Measurements from ENCODE around the gene SLC35A2.

The SLC35A2 gene

DNA sequence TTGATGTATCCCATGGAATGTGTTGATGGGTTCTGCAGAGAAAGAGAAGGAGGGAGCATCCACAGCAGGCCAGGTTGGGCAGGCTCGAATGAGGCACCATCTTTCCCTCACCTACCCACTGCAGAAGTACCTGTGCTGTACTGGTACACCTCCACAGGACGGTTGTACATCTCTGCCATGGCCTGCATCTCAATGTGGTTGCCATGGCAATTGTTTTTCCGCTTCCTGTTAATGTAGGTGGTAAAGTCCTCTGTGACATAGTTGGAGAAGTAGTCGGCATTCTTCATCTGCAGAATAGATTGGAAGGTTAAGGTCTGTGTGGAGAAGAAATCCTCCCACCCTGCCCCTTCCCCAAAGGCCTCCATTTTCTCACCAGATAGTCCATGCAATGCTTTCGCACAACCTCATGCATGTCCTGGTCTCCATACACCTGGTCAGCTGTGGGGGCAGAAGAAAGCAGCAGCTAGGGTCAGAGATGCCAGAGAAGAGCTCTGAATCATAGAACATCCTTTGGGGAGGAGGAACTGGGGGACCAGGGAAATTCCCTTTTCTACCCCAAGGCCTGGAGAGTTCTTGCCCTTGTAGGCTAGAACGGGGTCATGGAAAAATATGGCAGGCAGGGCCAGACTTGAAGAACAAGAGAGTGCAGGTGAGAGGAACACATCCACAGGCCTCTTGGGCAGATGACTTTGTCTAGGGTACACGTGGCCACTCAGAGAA is 23.3 kb upstream of the SLC35A2 start:
- no peak for DNase-seq (ENCODE audit: low spot score)
- Histone ChIP-seq H4K91ac (ENCODE audit: low read depth, low read length, poor library complexity) (no peak overlapping the region), H2BK120ac (ENCODE audit: low read depth, low read length) (no peak overlapping the region), H2AK5ac (ENCODE audit: low read depth, low read length) (no peak overlapping the region), H3K79me1 (ENCODE audit: low read depth, low read length) (no peaks in the 10 kb centered on the region), H3K9ac (ENCODE audit: low read depth, low read length, poor library complexity) (no peak overlapping the region), H3K4me3 (ENCODE audit: low read length in 2 of 2) (no peak overlapping the region), H2AFZ (ENCODE audit: low read length) (no peak overlapping the region), H3K27ac (replicated peaks; ENCODE audit: low read length) (no peak overlapping the region), H3K4me2 (ENCODE audit: insufficient read depth, low read length, poor library complexity, severe bottlenecking) (no peak overlapping the region), H2BK5ac (ENCODE audit: low read length) (no peak overlapping the region), H2BK15ac (ENCODE audit: low read length) (no peak overlapping the region), H2BK12ac (ENCODE audit: low read length) (no peak overlapping the region), H3K14ac (ENCODE audit: low read length) (no peak overlapping the region), H3K18ac (ENCODE audit: low read length) (no peak overlapping the region), H3K27me3 (ENCODE audit: control insufficient read depth in 3 of 3, insufficient read depth in 3 of 3, low read depth in 1 of 3, low read length in 3 of 3) (no peaks in the 10 kb centered on the region), H4K8ac (ENCODE audit: low read depth, low read length) (no peak overlapping the region), H3K4ac (ENCODE audit: low read length) (no peak overlapping the region), H3K9me3 (replicated peaks in 1 of 2; ENCODE audit: control insufficient read depth in 2 of 2, insufficient read depth in 1 of 2, low read depth in 1 of 2, low read length in 2 of 2) (no peaks in the 10 kb centered on the region), H3K36me3 (replicated peaks in 1 of 2; ENCODE audit: control insufficient read depth in 2 of 2, insufficient read depth in 2 of 2, low read length in 2 of 2) (peaks cover 13 to 52% of the 10 kb centered on the region in 2 donors), H3K23ac (ENCODE audit: low read depth, low read length, poor library complexity) (no peak overlapping the region), H3K4me1 (ENCODE audit: control insufficient read depth in 2 of 2, insufficient read depth in 1 of 2, low read depth in 1 of 2, low read length in 2 of 2) (peaks cover 0 to 3% of the 10 kb centered on the region in 2 donors)
- WGBS, 2 donors (ENCODE audit: extremely low coverage in 2 of 2, insufficient read length in 2 of 2, insufficient replicate concordance in 1 of 2): no CpG with 5 or more reads among the region's 7 CpGs

DNA sequence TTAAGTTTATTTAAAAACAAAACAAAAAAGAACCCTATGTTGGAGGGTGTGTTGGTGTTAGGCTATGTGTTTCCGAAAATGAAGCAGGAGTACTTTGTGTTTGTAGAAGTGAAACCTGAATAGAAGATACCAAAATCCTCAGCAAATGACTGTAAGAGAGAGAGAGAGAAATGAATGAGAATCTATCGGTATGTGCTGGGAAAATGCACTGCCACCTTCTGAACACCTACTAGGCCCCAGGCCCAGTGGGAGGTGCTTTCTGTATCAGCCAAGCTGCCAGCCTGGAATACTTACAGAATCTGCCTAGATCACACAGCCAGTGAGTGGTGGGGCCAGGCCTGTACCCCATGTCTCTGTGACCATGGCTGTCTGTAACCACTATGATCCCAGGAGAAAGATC is 22.3 kb upstream of the SLC35A2 start:
- Histone ChIP-seq H4K91ac (ENCODE audit: low read depth, low read length, poor library complexity) (no peak overlapping the region), H2BK120ac (ENCODE audit: low read depth, low read length) (no peak overlapping the region), H4K8ac (ENCODE audit: low read depth, low read length) (no peak overlapping the region), H3K4me1 (ENCODE audit: control insufficient read depth in 2 of 2, insufficient read depth in 1 of 2, low read depth in 1 of 2, low read length in 2 of 2) (peaks cover 0 to 3% of the 10 kb centered on the region in 2 donors), H2BK15ac (ENCODE audit: low read length) (no peak overlapping the region), H3K9ac (ENCODE audit: low read depth, low read length, poor library complexity) (no peak overlapping the region), H3K14ac (ENCODE audit: low read length) (no peak overlapping the region), H2BK12ac (ENCODE audit: low read length) (no peak overlapping the region), H3K36me3 (replicated peaks in 1 of 2; ENCODE audit: control insufficient read depth in 2 of 2, insufficient read depth in 2 of 2, low read length in 2 of 2) (peaks cover 13 to 44% of the 10 kb centered on the region in 2 donors), H3K79me1 (ENCODE audit: low read depth, low read length) (no peaks in the 10 kb centered on the region), H2AK5ac (ENCODE audit: low read depth, low read length) (no peak overlapping the region), H2AFZ (ENCODE audit: low read length) (no peak overlapping the region), H3K27me3 (ENCODE audit: control insufficient read depth in 3 of 3, insufficient read depth in 3 of 3, low read depth in 1 of 3, low read length in 3 of 3) (no peaks in the 10 kb centered on the region), H3K4me2 (ENCODE audit: insufficient read depth, low read length, poor library complexity, severe bottlenecking) (no peak overlapping the region), H2BK5ac (ENCODE audit: low read length) (no peak overlapping the region), H3K23ac (ENCODE audit: low read depth, low read length, poor library complexity) (no peak overlapping the region), H3K18ac (ENCODE audit: low read length) (no peak overlapping the region), H3K4ac (ENCODE audit: low read length) (no peak overlapping the region), H3K9me3 (replicated peaks in 1 of 2; ENCODE audit: control insufficient read depth in 2 of 2, insufficient read depth in 1 of 2, low read depth in 1 of 2, low read length in 2 of 2) (no peaks in the 10 kb centered on the region), H3K4me3 (ENCODE audit: low read length in 2 of 2) (no peak overlapping the region), H3K27ac (replicated peaks; ENCODE audit: low read length) (no peak overlapping the region)
- no peak for DNase-seq (ENCODE audit: low spot score)
- WGBS, 2 donors (ENCODE audit: extremely low coverage in 2 of 2, insufficient read length in 2 of 2, insufficient replicate concordance in 1 of 2): no CpG with 5 or more reads among the region's 2 CpGs

DNA sequence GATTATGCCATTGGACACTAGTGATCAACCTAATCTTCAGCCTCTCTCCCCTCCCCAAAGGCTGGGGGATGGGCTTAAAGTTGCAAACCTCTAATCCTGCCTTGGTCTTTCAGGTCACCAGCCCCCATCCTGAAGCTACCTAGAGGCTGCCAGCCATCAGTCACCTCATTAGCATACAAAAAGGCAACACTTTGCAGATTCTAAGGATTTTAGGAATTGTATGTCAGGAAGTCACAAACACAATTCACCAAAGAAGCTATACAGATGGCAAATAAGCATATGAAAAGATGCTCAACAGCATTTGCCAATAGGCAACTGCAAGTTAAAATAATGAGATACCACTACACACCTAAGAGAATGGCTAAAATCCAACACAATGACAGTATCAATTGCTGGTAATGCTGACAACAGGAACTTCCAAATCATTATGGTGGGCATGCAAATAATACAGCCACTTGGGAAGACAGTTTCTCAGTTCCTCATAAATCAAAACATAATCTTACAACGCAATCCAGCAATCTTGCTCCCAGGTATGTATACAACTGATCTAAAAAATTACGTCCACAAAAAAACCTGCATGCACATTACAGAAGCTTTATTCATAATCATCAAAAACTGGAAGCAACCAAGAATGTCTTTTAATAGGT is 16.4 kb upstream of the SLC35A2 start:
- H3K23ac ChIP-seq (ENCODE audit: low read depth, low read length, poor library complexity): no peak overlapping the region
- H3K27ac ChIP-seq (replicated peaks; ENCODE audit: low read length): peak overlapping the region; percentile 27
- no peak overlapping the region for H2BK15ac ChIP-seq (ENCODE audit: low read length)
- no peak overlapping the region for H3K4me2 ChIP-seq (ENCODE audit: insufficient read depth, low read length, poor library complexity, severe bottlenecking)
- WGBS, 2 donors (ENCODE audit: extremely low coverage in 2 of 2, insufficient read length in 2 of 2, insufficient replicate concordance in 1 of 2): no CpG with 5 or more reads among the region's 2 CpGs
- no peak overlapping the region for H2BK12ac ChIP-seq (ENCODE audit: low read length)
- H4K91ac ChIP-seq (ENCODE audit: low read depth, low read length, poor library complexity): no peak overlapping the region
- H3K4me3 ChIP-seq (ENCODE audit: low read length in 2 of 2): no peak overlapping the region
- H2BK5ac ChIP-seq (ENCODE audit: low read length): no peak overlapping the region
- no peak overlapping the region for H4K8ac ChIP-seq (ENCODE audit: low read depth, low read length)
- no peak overlapping the region for H3K18ac ChIP-seq (ENCODE audit: low read length)
- peaks cover 4% of the 10 kb centered on the region for H3K79me1 ChIP-seq (ENCODE audit: low read depth, low read length)
- no peak overlapping the region for H3K9ac ChIP-seq (ENCODE audit: low read depth, low read length, poor library complexity)
- no peaks in the 10 kb centered on the region for H3K27me3 ChIP-seq (ENCODE audit: control insufficient read depth in 3 of 3, insufficient read depth in 3 of 3, low read depth in 1 of 3, low read length in 3 of 3)
- H3K14ac ChIP-seq (ENCODE audit: low read length): no peak overlapping the region
- H3K4me1 ChIP-seq (ENCODE audit: control insufficient read depth in 2 of 2, insufficient read depth in 1 of 2, low read depth in 1 of 2, low read length in 2 of 2): peaks cover 2 to 5% of the 10 kb centered on the region in 2 donors
- H2AK5ac ChIP-seq (ENCODE audit: low read depth, low read length): no peak overlapping the region
- DNase-seq (ENCODE audit: low spot score): no peak
- H2BK120ac ChIP-seq (ENCODE audit: low read depth, low read length): no peak overlapping the region
- H3K36me3 ChIP-seq (replicated peaks in 1 of 2; ENCODE audit: control insufficient read depth in 2 of 2, insufficient read depth in 2 of 2, low read length in 2 of 2): peaks cover 27 to 53% of the 10 kb centered on the region in 2 donors
- no peak overlapping the region for H2AFZ ChIP-seq (ENCODE audit: low read length)
- no peak overlapping the region for H3K4ac ChIP-seq (ENCODE audit: low read length)
- H3K9me3 ChIP-seq (replicated peaks in 1 of 2; ENCODE audit: control insufficient read depth in 2 of 2, insufficient read depth in 1 of 2, low read depth in 1 of 2, low read length in 2 of 2): no peaks in the 10 kb centered on the region

DNA sequence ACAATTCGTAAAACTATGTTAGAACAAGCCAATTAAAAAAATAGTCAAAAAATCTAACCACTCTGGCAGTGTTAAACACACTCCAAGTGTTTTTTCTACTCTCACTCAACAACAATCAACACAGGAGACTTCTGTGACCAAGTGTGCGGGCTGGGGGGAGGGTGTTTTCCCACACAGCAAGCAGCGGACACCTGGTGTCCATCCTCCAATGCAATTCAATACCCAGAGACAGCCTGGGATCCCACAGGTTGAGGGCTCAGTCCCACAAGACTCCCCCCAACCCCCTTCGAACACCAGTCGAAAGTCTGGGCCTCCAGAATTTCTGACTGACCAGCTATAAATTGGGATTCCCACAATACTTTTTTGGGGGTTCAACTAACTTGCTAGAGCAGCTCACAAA is 15.7 kb upstream of the SLC35A2 start:
- Histone ChIP-seq H3K23ac (ENCODE audit: low read depth, low read length, poor library complexity) (no peak overlapping the region), H3K9me3 (replicated peaks in 1 of 2; ENCODE audit: control insufficient read depth in 2 of 2, insufficient read depth in 1 of 2, low read depth in 1 of 2, low read length in 2 of 2) (no peaks in the 10 kb centered on the region), H3K14ac (ENCODE audit: low read length) (no peak overlapping the region), H2BK5ac (ENCODE audit: low read length) (no peak overlapping the region), H3K27me3 (ENCODE audit: control insufficient read depth in 3 of 3, insufficient read depth in 3 of 3, low read depth in 1 of 3, low read length in 3 of 3) (no peaks in the 10 kb centered on the region), H4K8ac (ENCODE audit: low read depth, low read length) (no peak overlapping the region), H3K79me1 (ENCODE audit: low read depth, low read length) (peaks cover 4% of the 10 kb centered on the region), H2BK12ac (ENCODE audit: low read length) (no peak overlapping the region), H3K27ac (replicated peaks; ENCODE audit: low read length) (peak overlapping the region; percentile 27), H2BK15ac (ENCODE audit: low read length) (no peak overlapping the region), H3K4ac (ENCODE audit: low read length) (no peak overlapping the region), H3K18ac (ENCODE audit: low read length) (no peak overlapping the region), H2AFZ (ENCODE audit: low read length) (no peak overlapping the region), H2AK5ac (ENCODE audit: low read depth, low read length) (no peak overlapping the region), H3K4me2 (ENCODE audit: insufficient read depth, low read length, poor library complexity, severe bottlenecking) (no peak overlapping the region), H3K4me1 (ENCODE audit: control insufficient read depth in 2 of 2, insufficient read depth in 1 of 2, low read depth in 1 of 2, low read length in 2 of 2) (peaks cover 2 to 5% of the 10 kb centered on the region in 2 donors), H4K91ac (ENCODE audit: low read depth, low read length, poor library complexity) (no peak overlapping the region), H2BK120ac (ENCODE audit: low read depth, low read length) (no peak overlapping the region), H3K9ac (ENCODE audit: low read depth, low read length, poor library complexity) (no peak overlapping the region), H3K36me3 (replicated peaks in 1 of 2; ENCODE audit: control insufficient read depth in 2 of 2, insufficient read depth in 2 of 2, low read length in 2 of 2) (peaks cover 27 to 55% of the 10 kb centered on the region in 2 donors), H3K4me3 (ENCODE audit: low read length in 2 of 2) (no peak overlapping the region)
- no CpG with 5 or more reads among the region's 5 CpGs for WGBS, 2 donors (ENCODE audit: extremely low coverage in 2 of 2, insufficient read length in 2 of 2, insufficient replicate concordance in 1 of 2)
- DNase-seq (ENCODE audit: low spot score): no peak
